Uterus (tissue), 4 donors: ENCODE measurements around the gene AXDND1. TPM values are rescaled to one million over a fixed set of nuclear protein-coding genes. Genes with fewer than 3 reads are reported as not detected.
"Not testable (repeated sequence)": the region's sequence is repeated elsewhere in the genome, so short reads cannot be mapped to it uniquely, and the experiment has no call there.

Source experiments
- DNase-seq, 2 donors: peaks; one replicate each; pipeline ENCODE4 v3.0.0-alpha.2; 2019 to 2020
- H3K27ac ChIP-seq, 2 donors: fragments of 200-600 bp; sonication (generic); 1 replicate in 1 of 2; 2 replicates in 1 of 2; pipeline ENCODE4 v1.5.1; 2016 to 2018
- H3K27me3 ChIP-seq, 2 donors: fragments of 200-600 bp; sonication (generic); one replicate each; pipeline ENCODE4 v1.5.1; 2018 to 2019; ENCODE audit warnings: control low read depth in 1 of 2
- H3K36me3 ChIP-seq, 2 donors: fragments of 200-600 bp; sonication (generic); one replicate each; pipeline ENCODE4 v1.5.1; 2019; ENCODE audit warnings: control low read depth in 1 of 2
- H3K4me1 ChIP-seq, 2 donors: fragments of 200-600 bp; sonication (generic); one replicate each; pipeline ENCODE4 v1.5.1; 2018 to 2019; ENCODE audit warnings: control low read depth in 1 of 2
- H3K4me3 ChIP-seq, 2 donors: fragments of 200-600 bp; sonication (generic); 1 replicate in 1 of 2; 2 replicates in 1 of 2; pipeline ENCODE4 v1.5.1; 2018 to 2019; ENCODE audit warnings: mild to moderate bottlenecking in 1 of 2
- H3K9me3 ChIP-seq, 2 donors: fragments of 200-600 bp; sonication (generic); one replicate each; pipeline ENCODE4 v1.5.1; 2019; ENCODE audit warnings: control low read depth in 1 of 2
- CTCF ChIP-seq, 4 experiments: fragments of 200-600 bp in 2 of 4; fragments of 450-650 bp in 2 of 4; sonication (generic) in 2 of 4; IDR thresholded peaks; one replicate each; pipeline ENCODE4 v1.5.1; 2016 to 2019; ENCODE audit warnings: antibody characterized with exemption in 4 of 4, mild to moderate bottlenecking in 2 of 4, moderate library complexity in 1 of 4
- POLR2A ChIP-seq, 2 donors: fragments of 450-650 bp; IDR thresholded peaks; one replicate each; pipeline ENCODE4 v1.6.1; 2016; ENCODE audit warnings: antibody characterized with exemption in 2 of 2, mild to moderate bottlenecking in 1 of 2, moderate library complexity in 1 of 2
- intact Hi-C: fragments of 100-400 bp; cut with DNase I; formaldehyde crosslinking; loops from one replicate; pipeline ENCODE4 v1.15.1; 2023; ENCODE audit warnings: low total_unique reads
- total RNA-seq, 4 donors: library from RNA; depleted of rRNA in 3 of 4; stranded (reverse); fragments of >200 nt in 3 of 4; gene quantifications; one replicate each; pipeline versions ENCODE4 v1.1.0 to v1.2.4, GENCODE V29; 2014 to 2023
- donor health status: DM: yes; HTN: yes; CAD: no.

AXDND1 gene
- total RNA-seq, 4 donors from 2014 or later, result 0.34 to 1.8 (median 0.55) TPM; not detected in 1

GRCh38 chr1:179341943-179342547, 23.7 kb upstream of the AXDND1 start:
- intact Hi-C loops, result no loop called here
- Histone ChIP-seq H3K4me1 (no peaks in the 10 kb centered on the region), H3K4me3 (no peak overlapping the region), H3K27ac (no peak overlapping the region), H3K36me3 (no peaks in the 10 kb centered on the region), H3K27me3 (no peaks in the 10 kb centered on the region), H3K9me3 (no peaks in the 10 kb centered on the region)
- no peak for DNase-seq
- TF ChIP-seq CTCF (IDR thresholded peaks at IDR 0.05), result no peak

- no peak for TF ChIP-seq POLR2A (IDR thresholded peaks at IDR 0.05)
- TF ChIP-seq CTCF (IDR thresholded peaks at IDR 0.05), result no peak
- H3K9me3 ChIP-seq, result no peaks in the 10 kb centered on the region
- DNase-seq, result no peak
Measured at GRCh38 chr1:179342740-179343404, 22.9 kb upstream of the AXDND1 start.

GRCh38 chr1:179351281-179351680, 14.5 kb upstream of the AXDND1 start:
- intact Hi-C loops, result no loop called here
- H3K27me3 ChIP-seq, result no peaks in the 10 kb centered on the region
- no peak overlapping the region for H3K4me3 ChIP-seq
- H3K9me3 ChIP-seq, result no peaks in the 10 kb centered on the region
- no peak overlapping the region for H3K27ac ChIP-seq
- no peak for TF ChIP-seq CTCF (IDR thresholded peaks at IDR 0.05)
- no peak for TF ChIP-seq POLR2A (IDR thresholded peaks at IDR 0.05)
- H3K36me3 ChIP-seq, result no peaks in the 10 kb centered on the region
- no peaks in the 10 kb centered on the region for H3K4me1 ChIP-seq
- no peak for DNase-seq

More at GRCh38 chr1:179342740-179343404, 22.9 kb upstream of the AXDND1 start:
- H3K4me1 ChIP-seq, result no peaks in the 10 kb centered on the region
- no peaks in the 10 kb centered on the region for H3K36me3 ChIP-seq
- H3K27me3 ChIP-seq, result no peaks in the 10 kb centered on the region
- no peak overlapping the region for H3K27ac ChIP-seq
- intact Hi-C loops, result no loop called here
- no peak overlapping the region for H3K4me3 ChIP-seq

- Histone ChIP-seq H3K27ac (no peak overlapping the region), H3K4me3 (no peak overlapping the region), H3K36me3 (no peaks in the 10 kb centered on the region), H3K4me1 (no peaks in the 10 kb centered on the region), H3K9me3 (no peaks in the 10 kb centered on the region), H3K27me3 (no peaks in the 10 kb centered on the region)
- no peak for DNase-seq
- no peak for TF ChIP-seq CTCF (IDR thresholded peaks at IDR 0.05)
- no peak for TF ChIP-seq POLR2A (IDR thresholded peaks at IDR 0.05)
- intact Hi-C loops, result no loop called here
Measured at GRCh38 chr1:179352236-179352635, 13.5 kb upstream of the AXDND1 start.

- H3K4me3 ChIP-seq, result no peak overlapping the region
- H3K4me1 ChIP-seq, result no peaks in the 10 kb centered on the region
- intact Hi-C loops, result no loop called here
- no peaks in the 10 kb centered on the region for H3K9me3 ChIP-seq
- peak; percentile 31 to 39 for DNase-seq
- H3K27ac ChIP-seq, result peak overlapping the region in 1 of 2 donors; percentile 14
- TF ChIP-seq POLR2A (IDR thresholded peaks at IDR 0.05) (no peak), CTCF (IDR thresholded peaks at IDR 0.05) (no peak)
- no peaks in the 10 kb centered on the region for H3K27me3 ChIP-seq
- H3K36me3 ChIP-seq, result no peaks in the 10 kb centered on the region
Measured at GRCh38 chr1:179353546-179353945, 12.2 kb upstream of the AXDND1 start.

GRCh38 chr1:179361631-179362030, 4.1 kb upstream of the AXDND1 start:
- H3K36me3 ChIP-seq, H3K9me3 ChIP-seq, H3K27me3 ChIP-seq, DNase-seq, H3K27ac ChIP-seq, intact Hi-C loops, H3K4me3 ChIP-seq, H3K4me1 ChIP-seq: not testable (repeated sequence)
